Measurements from ENCODE around the gene RABL6. TPM values are rescaled to one million over a fixed set of nuclear protein-coding genes. Genes with fewer than 3 reads are reported as not detected.

Gene RABL6
- total RNA-seq, 2 donors from 2014 or later: 69.8 to 72.8 TPM

DNA sequence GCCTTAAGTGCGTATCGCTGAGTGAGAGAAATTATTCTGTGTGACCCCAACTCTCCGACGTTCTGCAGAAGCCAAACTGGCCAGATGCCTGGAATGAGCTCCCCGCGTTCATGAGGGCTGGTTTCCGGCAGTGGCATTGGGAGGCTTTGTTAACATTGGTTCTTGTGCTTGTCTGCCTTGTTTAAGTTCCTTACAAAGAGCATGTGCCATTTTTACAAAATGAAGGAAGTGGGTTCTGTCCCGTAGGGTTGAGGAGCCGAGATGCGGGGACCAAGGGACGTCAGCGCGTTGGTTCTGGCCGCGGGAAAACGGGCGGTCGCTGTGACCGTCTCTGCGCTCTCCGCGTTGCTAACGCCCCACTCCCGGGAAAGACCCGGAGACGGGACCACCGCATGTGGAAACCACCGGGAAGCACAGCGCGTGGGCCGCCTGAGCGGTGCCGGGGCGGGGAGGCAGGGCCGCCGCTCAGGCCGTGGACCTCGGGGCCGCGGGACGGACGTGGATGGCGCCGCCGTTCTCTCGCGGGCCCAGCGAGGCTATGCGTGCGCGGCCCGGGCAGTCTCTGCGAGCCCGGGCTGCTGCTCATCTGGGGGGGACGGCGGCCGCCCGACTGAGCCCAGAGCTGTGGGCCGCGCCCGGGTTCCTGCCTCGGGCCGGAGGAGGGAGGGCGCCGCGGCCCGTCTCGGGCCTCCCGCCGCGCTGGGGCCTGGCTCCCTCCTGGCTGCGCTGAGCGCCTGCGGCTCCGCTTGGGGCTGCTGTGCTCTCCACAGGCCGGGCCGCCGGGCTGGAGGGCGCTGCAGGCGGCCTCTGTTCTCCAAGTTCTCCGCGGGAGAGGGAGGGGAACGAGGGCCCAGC, 13.4 kb downstream of the RABL6 start:
- H3K27ac ChIP-seq: no peak overlapping the region
- peaks cover 7% of the 10 kb centered on the region for H3K4me1 ChIP-seq
- peak in 1 of 4 donors; percentile 9 for DNase-seq
- no peaks in the 10 kb centered on the region for H3K36me3 ChIP-seq (replicated peaks in 1 of 2; ENCODE audit: insufficient read depth in 1 of 2, low read depth in 2 of 2)
- intact Hi-C loops (cut with DNase I): no loop called here
- TF ChIP-seq CTCF (IDR thresholded peaks at IDR 0.05) (no peak), POLR2A (IDR thresholded peaks at IDR 0.05) (no peak)
- WGBS, 2 donors: 71 to 90% methylated on average over 49 to 51 of the region's 83 CpGs
- no peak overlapping the region for H3K4me3 ChIP-seq
- H3K9me3 ChIP-seq: no peaks in the 10 kb centered on the region
- H3K27me3 ChIP-seq: no peaks in the 10 kb centered on the region
- ATAC-seq: peak; percentile 25

- no peak for DNase-seq
Measured at GRCh38 chr9:136821826-136822544, 14.2 kb downstream of the RABL6 start.

DNA sequence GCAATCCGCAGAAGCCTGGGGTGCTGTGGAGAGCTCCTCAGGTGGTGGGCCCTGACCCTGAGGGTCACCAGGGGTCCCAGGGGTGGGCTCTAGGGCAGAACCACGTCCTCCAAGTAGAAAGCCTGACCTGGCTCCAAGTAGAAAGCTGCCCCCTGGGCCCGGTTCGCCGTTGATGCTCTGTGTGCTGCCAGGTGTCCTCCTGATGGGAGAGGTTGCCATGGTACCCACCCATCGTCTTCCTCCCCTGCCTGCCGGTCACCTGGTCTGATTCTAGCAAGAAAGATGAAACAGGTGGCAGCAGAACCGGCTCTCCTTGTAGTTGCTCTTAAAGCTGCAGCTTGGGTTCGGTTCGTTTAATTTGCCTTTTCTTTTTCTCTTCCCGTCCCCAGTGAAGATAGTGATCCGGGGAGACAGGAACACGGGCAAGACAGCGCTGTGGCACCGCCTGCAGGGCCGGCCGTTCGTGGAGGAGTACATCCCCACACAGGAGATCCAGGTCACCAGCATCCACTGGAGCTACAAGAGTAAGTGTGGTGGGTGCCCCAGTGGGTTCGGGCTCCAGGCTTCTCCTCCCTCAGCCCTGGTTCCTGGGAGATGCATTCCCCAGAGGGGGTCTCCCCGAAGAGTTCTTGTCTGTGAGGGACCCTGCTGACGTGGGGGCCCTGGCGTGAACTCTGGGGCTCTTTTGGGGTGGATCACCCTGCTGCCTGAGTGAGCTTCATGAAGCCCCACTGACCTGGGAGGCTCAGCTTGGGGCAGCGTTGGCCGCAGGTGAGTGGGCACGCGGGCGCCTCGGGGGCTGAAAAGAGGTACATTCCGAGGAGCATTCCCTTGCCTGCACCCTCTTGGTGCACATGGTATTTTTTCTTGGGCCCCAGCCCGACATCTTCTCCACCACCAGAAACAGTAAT, 15.6 kb downstream of the RABL6 start:
- DNase-seq: peak in 1 of 4 donors; percentile 24
- Histone ChIP-seq H3K9me3 (no peaks in the 10 kb centered on the region), H3K36me3 (replicated peaks in 1 of 2; ENCODE audit: insufficient read depth in 1 of 2, low read depth in 2 of 2) (no peaks in the 10 kb centered on the region), H3K4me1 (peaks cover 26% of the 10 kb centered on the region), H3K27ac (peak overlapping the region in 1 of 4 donors; percentile 2), H3K27me3 (no peaks in the 10 kb centered on the region), H3K4me3 (no peak overlapping the region)
- WGBS, 2 donors: 77 to 79% methylated on average over 27 to 30 of the region's 30 CpGs
- intact Hi-C loops (cut with DNase I): no loop called here
- ATAC-seq: no peak
- TF ChIP-seq CTCF (IDR thresholded peaks at IDR 0.05) (no peak), POLR2A (IDR thresholded peaks at IDR 0.05) (no peak)

More at GRCh38 chr9:136821826-136822544, 14.2 kb downstream of the RABL6 start:
- no peak for TF ChIP-seq POLR2A (IDR thresholded peaks at IDR 0.05)
- no peak for TF ChIP-seq CTCF (IDR thresholded peaks at IDR 0.05)
- ATAC-seq: no peak
- no peaks in the 10 kb centered on the region for H3K9me3 ChIP-seq
- 90 to 98% methylated on average over 28 to 32 of the region's 42 CpGs for WGBS, 2 donors
- no peak overlapping the region for H3K4me3 ChIP-seq
- intact Hi-C loops (cut with DNase I): no loop called here
- peaks cover 15% of the 10 kb centered on the region for H3K4me1 ChIP-seq
- H3K27me3 ChIP-seq: no peaks in the 10 kb centered on the region
- H3K36me3 ChIP-seq (replicated peaks in 1 of 2; ENCODE audit: insufficient read depth in 1 of 2, low read depth in 2 of 2): no peaks in the 10 kb centered on the region
- no peak overlapping the region for H3K27ac ChIP-seq

DNA sequence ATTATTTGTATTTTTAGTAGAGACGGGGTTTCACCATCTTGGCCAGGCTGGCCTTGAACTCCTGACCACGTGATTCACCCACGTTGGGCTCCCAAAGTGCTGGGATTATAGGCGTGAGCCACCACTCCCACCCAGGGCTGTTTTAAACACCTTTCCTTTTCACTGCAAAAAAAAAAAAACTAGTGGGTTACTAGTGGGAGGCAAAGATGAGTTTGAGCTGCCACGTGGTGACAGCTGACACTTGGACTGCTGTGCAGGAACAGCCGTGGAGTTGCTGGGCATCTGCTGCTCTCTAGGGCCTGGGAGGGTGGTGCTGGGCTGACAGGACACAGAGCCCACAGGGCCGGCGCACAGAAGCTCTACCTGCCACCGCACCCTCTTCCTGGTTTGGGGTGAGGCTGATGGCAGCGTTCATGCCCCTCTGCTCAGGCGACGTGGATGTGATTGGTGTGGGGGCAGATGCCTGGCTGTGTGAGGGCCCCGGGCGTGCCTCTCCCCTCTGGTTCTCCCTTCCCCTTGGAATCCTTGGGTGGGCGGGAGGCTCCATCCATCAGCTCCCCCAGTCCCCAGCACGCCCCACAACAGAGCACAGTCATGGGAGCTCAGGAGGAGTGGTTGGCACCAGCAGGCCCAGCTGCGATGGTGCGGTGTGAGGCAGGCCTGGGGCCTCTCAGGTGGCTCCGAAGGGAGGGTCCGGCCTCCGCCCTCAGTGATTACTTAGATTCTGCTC, 16.9 kb downstream of the RABL6 start:
- intact Hi-C loops (cut with DNase I): no loop called here
- Histone ChIP-seq H3K27me3 (no peaks in the 10 kb centered on the region), H3K36me3 (replicated peaks in 1 of 2; ENCODE audit: insufficient read depth in 1 of 2, low read depth in 2 of 2) (peaks cover 0 to 4% of the 10 kb centered on the region in 2 donors), H3K27ac (peak overlapping the region in 1 of 4 donors; percentile 12), H3K4me3 (no peak overlapping the region), H3K4me1 (peaks cover 26% of the 10 kb centered on the region), H3K9me3 (no peaks in the 10 kb centered on the region)
- peak in 1 of 4 donors; percentile 10 for DNase-seq
- TF ChIP-seq CTCF (IDR thresholded peaks at IDR 0.05) (no peak), POLR2A (IDR thresholded peaks at IDR 0.05) (no peak)
- WGBS, 2 donors: 80 to 86% methylated on average over 19 of the region's 21 CpGs
- no peak for ATAC-seq

Measured in body of pancreas (tissue), 4 donors.